GM19238 (cell line): ENCODE results near the gene ORM2.
A peak's percentile ranks its signal among the peaks of the same experiment; 100 is the strongest.

Experiments
- DNase-seq: peaks from one replicate; pipeline ENCODE4 v3.0.0; 2011; ENCODE audit warnings: low spot score; ENCODE audit not compliant: insufficient read length

The ORM2 gene

GRCh38 chr9:114348906-114349482 is 19.3 kb downstream of the ORM2 start:
- peak; percentile 71 for DNase-seq

- no peak for DNase-seq
Observed at GRCh38 chr9:114349713-114350480, 20.2 kb downstream of the ORM2 start.

GRCh38 chr9:114350636-114351401 is 21.1 kb downstream of the ORM2 start:
- no peak for DNase-seq

- no peak for DNase-seq
Observed at GRCh38 chr9:114351932-114352331, 22.3 kb downstream of the ORM2 start.

- no peak for DNase-seq
Observed at GRCh38 chr9:114355821-114356220, 26.2 kb downstream of the ORM2 start.

DNA sequence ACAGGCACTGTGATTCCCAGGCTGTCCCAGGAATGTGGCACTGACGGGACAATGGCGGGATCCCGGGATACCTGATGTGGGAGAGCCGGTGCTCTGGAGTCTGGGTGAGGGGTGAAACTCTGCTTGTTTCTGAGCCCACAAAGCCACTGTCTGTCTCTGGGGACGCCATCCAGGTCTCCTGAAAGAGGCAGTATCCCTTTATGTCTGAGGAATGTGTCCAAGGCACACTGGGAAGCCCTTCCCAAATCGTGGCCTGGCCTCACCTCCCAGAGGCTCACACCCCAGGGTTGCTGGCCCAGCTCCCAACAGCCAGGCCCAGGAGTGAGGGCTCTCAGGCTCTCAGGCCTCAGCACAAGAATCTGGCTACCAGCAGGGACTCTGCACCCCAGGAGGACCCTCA is 27.1 kb downstream of the ORM2 start:
- no peak for DNase-seq

- DNase-seq: no peak
Observed at GRCh38 chr9:114357360-114357759, 27.7 kb downstream of the ORM2 start.

GRCh38 chr9:114357911-114358328 is 28.3 kb downstream of the ORM2 start:
- DNase-seq: no peak

- no peak for DNase-seq
Observed at GRCh38 chr9:114359801-114360200, 30.1 kb downstream of the ORM2 start.

DNA sequence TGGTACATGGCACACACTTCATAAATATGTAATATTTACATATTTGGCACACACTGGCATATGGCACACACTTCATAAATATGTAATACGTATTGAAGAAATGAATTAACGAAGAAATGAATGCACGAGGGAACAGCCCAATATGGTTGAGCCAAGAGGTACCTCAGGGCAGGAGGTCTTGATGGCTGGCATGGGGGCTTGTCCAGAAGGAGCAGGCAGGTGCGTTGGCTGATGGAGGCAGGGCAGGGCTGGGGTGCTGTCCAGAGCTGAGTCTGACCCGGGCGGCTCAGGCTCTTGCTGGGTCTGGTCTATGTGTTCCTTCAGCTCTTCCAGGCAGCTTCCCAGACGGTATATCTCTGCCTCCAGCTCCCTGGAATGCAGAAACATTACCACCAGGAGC is 31.9 kb downstream of the ORM2 start:
- no peak for DNase-seq

DNA sequence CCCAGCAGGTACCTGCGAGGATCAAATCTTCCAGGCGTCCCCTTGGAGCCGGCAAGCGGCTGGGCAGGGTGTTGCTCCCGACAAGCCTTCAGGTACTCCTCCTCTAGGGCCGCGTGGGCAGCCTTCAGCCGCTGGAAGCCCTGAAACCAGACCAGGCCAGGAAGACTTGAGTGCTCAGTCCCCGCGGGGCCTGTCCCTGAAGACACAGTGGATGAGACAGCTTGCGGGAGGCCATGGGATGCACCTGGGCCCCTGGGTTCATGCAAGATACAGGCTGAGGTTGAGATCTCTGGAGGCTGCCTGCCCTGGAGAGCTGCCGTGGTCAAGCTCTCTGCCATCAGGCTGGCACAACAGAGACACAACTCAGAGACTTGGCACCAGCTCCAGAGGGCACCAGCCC is 32.7 kb downstream of the ORM2 start:
- DNase-seq: no peak

GRCh38 chr9:114363424-114363823 is 33.8 kb downstream of the ORM2 start:
- no peak for DNase-seq

GRCh38 chr9:114364134-114365041 is 34.7 kb downstream of the ORM2 start:
- DNase-seq: no peak

DNA sequence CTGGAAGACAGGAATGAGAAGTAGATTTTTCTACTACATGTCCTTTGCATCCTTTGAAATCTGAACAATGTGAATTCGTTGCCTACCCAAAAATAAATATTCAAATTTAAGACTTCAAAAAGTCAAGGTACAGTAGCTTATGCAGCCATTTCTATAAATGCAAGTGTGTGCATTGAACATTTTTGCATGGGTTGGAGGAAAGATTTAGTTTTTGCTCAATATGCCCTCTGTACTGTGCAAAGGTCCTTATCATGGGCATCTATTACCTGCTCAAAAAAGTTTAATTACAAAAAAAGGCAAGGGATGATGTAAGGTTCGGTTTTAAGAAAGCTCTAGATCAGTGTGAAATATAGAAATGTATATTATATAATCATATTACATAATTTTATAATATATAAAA is 35.5 kb downstream of the ORM2 start:
- DNase-seq: no peak

GRCh38 chr9:114366334-114367128 is 36.9 kb downstream of the ORM2 start:
- no peak for DNase-seq

- no peak for DNase-seq
Observed at GRCh38 chr9:114367366-114367765, 37.7 kb downstream of the ORM2 start.

GRCh38 chr9:114367772-114368569 is 38.3 kb downstream of the ORM2 start:
- DNase-seq: no peak

DNA sequence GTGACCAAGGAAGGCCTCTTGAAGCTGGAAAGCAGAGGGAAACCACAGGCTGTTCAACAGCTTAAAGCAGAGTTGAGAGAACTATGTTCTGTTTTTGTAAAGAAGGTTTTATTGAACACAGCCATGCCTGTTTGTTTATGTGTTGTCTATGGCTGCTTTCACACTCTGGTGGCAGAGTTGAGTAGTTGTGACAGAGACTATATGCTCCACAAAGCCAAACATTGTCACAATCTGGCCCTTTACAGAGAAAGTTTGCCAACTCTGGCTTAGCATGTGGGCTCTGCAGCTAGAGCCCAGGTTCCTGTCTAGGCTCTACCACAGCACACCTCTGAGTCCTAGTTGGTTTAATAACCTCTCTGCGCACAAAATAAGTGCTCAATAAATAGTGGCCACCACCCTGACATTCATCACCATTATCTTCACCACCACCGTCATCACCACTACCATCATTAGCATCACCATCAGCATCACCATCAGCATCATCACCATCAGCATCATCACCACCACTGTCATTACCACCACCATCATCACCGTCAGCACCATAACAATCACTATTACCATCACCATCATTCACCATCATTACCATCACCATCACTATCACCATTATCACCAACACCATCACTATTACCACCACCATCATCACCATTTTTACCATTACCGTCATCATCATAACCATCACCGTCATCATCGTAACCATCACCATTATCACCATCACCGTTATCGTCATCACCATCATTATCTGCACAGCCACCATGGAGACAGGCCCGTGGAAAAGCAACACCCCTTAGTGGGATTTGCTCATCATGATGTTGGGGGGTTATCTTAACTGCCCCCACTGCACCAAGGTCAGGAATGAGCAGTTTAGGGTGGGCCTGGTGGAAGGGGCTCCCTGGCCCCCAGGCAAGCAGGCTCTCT is 39.8 kb downstream of the ORM2 start:
- DNase-seq: no peak
